Measurements from ENCODE around the gene TNIP2.

The TNIP2 gene

GRCh38 chr4:2755821-2756690 lies at the start of gene TNIP2:
TSS of gene TNIP2 (minus strand) at chr4:2756336. CDS start at chr4:2756289, 47 bp downstream.
- peak; percentile 32 to 38 for DNase-seq (ENCODE audit: low read depth in 2 of 2)

GRCh38 chr4:2804973-2805501 lies 48.9 kb upstream of the TNIP2 start:
- DNase-seq (ENCODE audit: low read depth in 2 of 2), result no peak

- DNase-seq (ENCODE audit: low read depth in 2 of 2), result no peak
These were observed 48.4 kb upstream of the TNIP2 start for GRCh38 chr4:2804449-2804972.

GRCh38 chr4:2803624-2804448 lies 47.7 kb upstream of the TNIP2 start:
- no peak for DNase-seq (ENCODE audit: low read depth in 2 of 2)

- no peak for DNase-seq (ENCODE audit: low read depth in 2 of 2)
These were observed 46.7 kb upstream of the TNIP2 start for GRCh38 chr4:2802618-2803531.

- peak; percentile 14 to 27 for DNase-seq (ENCODE audit: low read depth in 2 of 2)
These were observed 44.8 kb upstream of the TNIP2 start for GRCh38 chr4:2800691-2801596.

GRCh38 chr4:2799971-2800690 lies 44.0 kb upstream of the TNIP2 start:
- no peak for DNase-seq (ENCODE audit: low read depth in 2 of 2)

GRCh38 chr4:2799224-2799911 lies 43.2 kb upstream of the TNIP2 start:
- DNase-seq (ENCODE audit: low read depth in 2 of 2), result no peak

- no peak for DNase-seq (ENCODE audit: low read depth in 2 of 2)
These were observed 42.5 kb upstream of the TNIP2 start for GRCh38 chr4:2798399-2799223.

- DNase-seq (ENCODE audit: low read depth in 2 of 2), result no peak
These were observed 41.6 kb upstream of the TNIP2 start for GRCh38 chr4:2797545-2798305.

GRCh38 chr4:2796849-2797544 lies 40.9 kb upstream of the TNIP2 start:
- DNase-seq (ENCODE audit: low read depth in 2 of 2), result no peak

GRCh38 chr4:2795893-2796848 lies 40.0 kb upstream of the TNIP2 start:
- no peak for DNase-seq (ENCODE audit: low read depth in 2 of 2)

GRCh38 chr4:2795300-2795892 lies 39.3 kb upstream of the TNIP2 start:
- no peak for DNase-seq (ENCODE audit: low read depth in 2 of 2)

- no peak for DNase-seq (ENCODE audit: low read depth in 2 of 2)
These were observed 38.6 kb upstream of the TNIP2 start for GRCh38 chr4:2794486-2795299.
